Activated naive CD4-positive, alpha-beta T cell treated with anti-CD3 and anti-CD28 coated beads, Interleukin-2, amount 10 ng/mL, durations not matched to agents 7 days and 5 days (primary cell): ENCODE results near the gene ERBB2.
"Not testable (repeated sequence)": the region's sequence is repeated elsewhere in the genome, so short reads cannot be mapped to it uniquely, and the experiment has no call there.

Experiments
- CTCF ChIA-PET: fragments of 350-600 bp; sonication (Branson Sonifier 250); formaldehyde crosslinking; loops from one replicate; lab custom pipeline; 2021; ENCODE audit warnings: antibody characterized with exemption; lab: Charles Lee
- DNase-seq: peaks from one replicate; pipeline ENCODE4 v3.0.0-alpha.2; 2020
- H3K27ac Mint-ChIP-seq: one replicate; pipeline ENCODE4 v1.8.0; 2021; ENCODE audit warnings: mild to moderate bottlenecking, moderate library complexity, mixed read lengths
- H3K27me3 Mint-ChIP-seq: one replicate; pipeline ENCODE4 v1.8.0; 2021; ENCODE audit warnings: mild to moderate bottlenecking, mixed read lengths
- H3K36me3 Mint-ChIP-seq: one replicate; pipeline ENCODE4 v1.8.0; 2021; ENCODE audit warnings: mixed read lengths
- H3K4me1 Mint-ChIP-seq: one replicate; pipeline ENCODE4 v1.8.0; 2021; ENCODE audit warnings: mixed read lengths
- H3K4me3 Mint-ChIP-seq: one replicate; pipeline ENCODE4 v1.8.0; 2021; ENCODE audit warnings: mild to moderate bottlenecking, moderate library complexity, mixed read lengths
- H3K9me3 Mint-ChIP-seq: one replicate; pipeline ENCODE4 v1.8.0; 2021; ENCODE audit warnings: mixed read lengths

Gene ERBB2

GRCh38 chr17:39725923-39726322, 26.1 kb downstream of the ERBB2 start:
- CTCF ChIA-PET, H3K4me3 Mint-ChIP-seq, H3K9me3 Mint-ChIP-seq, DNase-seq, H3K27me3 Mint-ChIP-seq, H3K27ac Mint-ChIP-seq: not testable (repeated sequence)
- H3K4me1 Mint-ChIP-seq, result peaks cover 16% of the 10 kb centered on the region
- H3K36me3 Mint-ChIP-seq, result peaks cover 16% of the 10 kb centered on the region

- CTCF ChIA-PET, result no interaction called here
- Mint-ChIP-seq H3K27me3 (peaks cover 3% of the 10 kb centered on the region), H3K4me1 (peaks cover 20% of the 10 kb centered on the region), H3K36me3 (peaks cover 16% of the 10 kb centered on the region), H3K4me3 (no peak overlapping the region), H3K27ac (no peak overlapping the region), H3K9me3 (no peaks in the 10 kb centered on the region)
- DNase-seq, result no peak
Measured at GRCh38 chr17:39726617-39727016, 26.8 kb downstream of the ERBB2 start.

GRCh38 chr17:39727556-39727955, 27.7 kb downstream of the ERBB2 start:
- Mint-ChIP-seq H3K27me3 (peaks cover 8% of the 10 kb centered on the region), H3K4me3 (no peak overlapping the region), H3K27ac (no peak overlapping the region), H3K9me3 (no peaks in the 10 kb centered on the region), H3K36me3 (peaks cover 16% of the 10 kb centered on the region), H3K4me1 (peaks cover 22% of the 10 kb centered on the region)
- no peak for DNase-seq
- CTCF ChIA-PET, result no interaction called here

- peak overlapping the region; percentile 91 for H3K4me3 Mint-ChIP-seq
- H3K27me3 Mint-ChIP-seq, result peaks cover 17% of the 10 kb centered on the region
- peak overlapping the region; percentile 91 for H3K27ac Mint-ChIP-seq
- H3K4me1 Mint-ChIP-seq, result peaks cover 23% of the 10 kb centered on the region
- no peaks in the 10 kb centered on the region for H3K9me3 Mint-ChIP-seq
- DNase-seq, result no peak
- CTCF ChIA-PET, result interaction anchor here (0.9 to 5.1 kb wide), 10 partner anchors 11 to 143 kb away, joined by 3 to 30 read pairs (median 4); partner anchors contain the start of gene IKZF3
- H3K36me3 Mint-ChIP-seq, result peaks cover 16% of the 10 kb centered on the region
Measured at GRCh38 chr17:39729280-39729851, 29.5 kb downstream of the ERBB2 start.

- H3K4me1 Mint-ChIP-seq, result peaks cover 23% of the 10 kb centered on the region
- H3K4me3 Mint-ChIP-seq, result peak within 1 kb of the TSS; percentile 91
- H3K36me3 Mint-ChIP-seq, result peaks cover 13% of the 10 kb centered on the region
- CTCF ChIA-PET, result interaction anchor here (0.6 to 5.1 kb wide), 13 partner anchors 12 to 250 kb away, joined by 3 to 30 read pairs (median 4); partner anchors contain the start of gene IKZF3
- peak within 1 kb of the TSS; percentile 91 for H3K27ac Mint-ChIP-seq
- H3K27me3 Mint-ChIP-seq, result peaks cover 25% of the 10 kb centered on the region
- no peaks in the 10 kb centered on the region for H3K9me3 Mint-ChIP-seq
- DNase-seq, result peak; percentile 94
Measured at GRCh38 chr17:39730095-39730921, 30.4 kb downstream of the ERBB2 start, which contains the start of gene MIEN1. Gene MIEN1, minus strand, starts transcription at chr17:39730532. Its CDS starts 37 bp downstream, at chr17:39730495.

- peaks cover 13% of the 10 kb centered on the region for H3K36me3 Mint-ChIP-seq
- peak overlapping the region; percentile 9 for H3K4me3 Mint-ChIP-seq
- no peak for DNase-seq
- CTCF ChIA-PET, result interaction anchor here (1.2 to 5.1 kb wide), 4 partner anchors 14 to 133 kb away, joined by 3 to 30 read pairs (median 4); no protein-coding TSS in a partner anchor
- peaks cover 48% of the 10 kb centered on the region for H3K27me3 Mint-ChIP-seq
- no peaks in the 10 kb centered on the region for H3K9me3 Mint-ChIP-seq
- no peak overlapping the region for H3K27ac Mint-ChIP-seq
- H3K4me1 Mint-ChIP-seq, result peaks cover 32% of the 10 kb centered on the region
Measured at GRCh38 chr17:39732586-39732985, 32.7 kb downstream of the ERBB2 start.

- Mint-ChIP-seq H3K36me3 (no peaks in the 10 kb centered on the region), H3K4me1 (peaks cover 41% of the 10 kb centered on the region), H3K27me3 (peaks cover 81% of the 10 kb centered on the region), H3K27ac (no peak overlapping the region), H3K4me3 (no peak overlapping the region), H3K9me3 (no peaks in the 10 kb centered on the region)
- no peak for DNase-seq
- CTCF ChIA-PET, result no interaction called here
Measured at GRCh38 chr17:39735882-39736281, 36.0 kb downstream of the ERBB2 start.

- no peaks in the 10 kb centered on the region for H3K36me3 Mint-ChIP-seq
- no peak for DNase-seq
- H3K4me1 Mint-ChIP-seq, result peaks cover 43% of the 10 kb centered on the region
- peaks cover 88% of the 10 kb centered on the region for H3K27me3 Mint-ChIP-seq
- H3K27ac Mint-ChIP-seq, result no peak overlapping the region
- no peak overlapping the region for H3K4me3 Mint-ChIP-seq
- H3K9me3 Mint-ChIP-seq, result no peaks in the 10 kb centered on the region
- CTCF ChIA-PET, result no interaction called here
Measured at GRCh38 chr17:39736319-39737165, 36.7 kb downstream of the ERBB2 start.

- H3K9me3 Mint-ChIP-seq, result no peaks in the 10 kb centered on the region
- H3K27me3 Mint-ChIP-seq, result peaks cover 90% of the 10 kb centered on the region
- DNase-seq, result no peak
- peaks cover 43% of the 10 kb centered on the region for H3K4me1 Mint-ChIP-seq
- CTCF ChIA-PET, result no interaction called here
- H3K4me3 Mint-ChIP-seq, result peak overlapping the region; percentile 33
- H3K36me3 Mint-ChIP-seq, result no peaks in the 10 kb centered on the region
- no peak overlapping the region for H3K27ac Mint-ChIP-seq
Measured at GRCh38 chr17:39737206-39737759, 37.4 kb downstream of the ERBB2 start.

GRCh38 chr17:39737760-39738567, 38.1 kb downstream of the ERBB2 start, which contains the start of gene GRB7:
Gene GRB7, plus strand, starts transcription at chr17:39737938. Its CDS starts 4,364 bp downstream, at chr17:39742302.
- Mint-ChIP-seq H3K4me3 (peak within 1 kb of the TSS; percentile 71), H3K4me1 (peaks cover 39% of the 10 kb centered on the region), H3K36me3 (no peaks in the 10 kb centered on the region), H3K9me3 (no peaks in the 10 kb centered on the region), H3K27me3 (peaks cover 90% of the 10 kb centered on the region), H3K27ac (no peak within 1 kb of the TSS)
- CTCF ChIA-PET, result no interaction called here
- DNase-seq, result peak; percentile 30

GRCh38 chr17:39738568-39738901, 38.7 kb downstream of the ERBB2 start:
- DNase-seq, result peak; percentile 63
- Mint-ChIP-seq H3K27ac (no peak overlapping the region), H3K27me3 (peaks cover 93% of the 10 kb centered on the region), H3K4me1 (peaks cover 39% of the 10 kb centered on the region), H3K36me3 (no peaks in the 10 kb centered on the region), H3K9me3 (no peaks in the 10 kb centered on the region), H3K4me3 (peak overlapping the region; percentile 71)
- CTCF ChIA-PET, result no interaction called here

- peak overlapping the region; percentile 71 for H3K4me3 Mint-ChIP-seq
- H3K36me3 Mint-ChIP-seq, result no peaks in the 10 kb centered on the region
- CTCF ChIA-PET, result no interaction called here
- no peaks in the 10 kb centered on the region for H3K9me3 Mint-ChIP-seq
- H3K27me3 Mint-ChIP-seq, result peaks cover 95% of the 10 kb centered on the region
- no peak overlapping the region for H3K27ac Mint-ChIP-seq
- DNase-seq, result no peak
- peaks cover 39% of the 10 kb centered on the region for H3K4me1 Mint-ChIP-seq
Measured at GRCh38 chr17:39738983-39739884, 39.4 kb downstream of the ERBB2 start.
